ENCODE results near the gene MRPL50. TPM values are rescaled to one million over a fixed set of nuclear protein-coding genes. Genes with fewer than 3 reads are reported as not detected.

The MRPL50 gene
- total RNA-seq, 1 experiment from 2014 or later = 19.6 TPM

- TF ChIP-seq ARID4B (CRISPR knock-in tag; IDR thresholded peaks at IDR 0.05; ENCODE audit: borderline replicate concordance) (no peak), SMAD3 (CRISPR knock-in tag; IDR thresholded peaks at IDR 0.05; ENCODE audit: borderline replicate concordance) (no peak)
Measured at GRCh38 chr9:101393135-101393534, 5.3 kb downstream of the MRPL50 start (continued).

GRCh38 chr9:101388507-101388993, 9.9 kb downstream of the MRPL50 start:
- Mint-ChIP-seq H3K27ac (peak overlapping the region; percentile 81), H3K27me3 (ENCODE audit: low read depth) (no peaks in the 10 kb centered on the region), H3K4me1 (peaks cover 23% of the 10 kb centered on the region), H3K36me3 (peaks cover 71% of the 10 kb centered on the region), H3K9me3 (peaks cover 34% of the 10 kb centered on the region), H3K4me3 (no peak overlapping the region)
- DNase-seq (ENCODE audit: low spot score) = no peak
- ChIA-PET CTCF (interaction anchor here (0.6 to 2.6 kb wide), 21 partner anchors 9 to 787 kb away, joined by 3 to 24 read pairs (median 4); partner anchors contain the start of genes MRPL50 and ZNF189), POLR2A (interaction anchor here (1.4 kb wide), 1 partner anchor 10 kb away, joined by 7 read pairs; the partner anchor contains the start of genes MRPL50 and ZNF189)
- TF ChIP-seq CTCF (IDR thresholded peaks at IDR 0.05) (no peak), CREM (CRISPR knock-in tag; IDR thresholded peaks at IDR 0.05) (no peak), SMAD4 (CRISPR knock-in tag; IDR thresholded peaks at IDR 0.05) (no peak), ELF4 (CRISPR knock-in tag; IDR thresholded peaks at IDR 0.05; ENCODE audit: low read depth) (no peak), ZNF425 (CRISPR knock-in tag; conservative IDR thresholded peaks at IDR 0.05) (no peak), ZNF263 (CRISPR knock-in tag; IDR thresholded peaks at IDR 0.05; ENCODE audit: low read depth) (no peak), FOXK1 (CRISPR knock-in tag; IDR thresholded peaks at IDR 0.05) (no peak), TEAD1 (CRISPR knock-in tag; IDR thresholded peaks at IDR 0.05) (no peak), ZNF416 (CRISPR knock-in tag; IDR thresholded peaks at IDR 0.05) (no peak), ETV6 (CRISPR knock-in tag; IDR thresholded peaks at IDR 0.05) (no peak), E2F4 (CRISPR knock-in tag; IDR thresholded peaks at IDR 0.05; ENCODE audit: borderline replicate concordance, low read depth) (no peak), PRDM15 (CRISPR knock-in tag; IDR thresholded peaks at IDR 0.05) (no peak), NFYB (CRISPR knock-in tag; conservative IDR thresholded peaks at IDR 0.05; ENCODE audit: low read depth) (no peak), ERG (CRISPR knock-in tag; IDR thresholded peaks at IDR 0.05) (no peak)
- ATAC-seq = peak; percentile 90
